Measurements from ENCODE around the gene PSAT1. TPM values are rescaled to one million over a fixed set of nuclear protein-coding genes. Genes with fewer than 3 reads are reported as not detected.

PSAT1 gene
- total RNA-seq, 1 experiment from 2014 or later, result 315 TPM

DNA sequence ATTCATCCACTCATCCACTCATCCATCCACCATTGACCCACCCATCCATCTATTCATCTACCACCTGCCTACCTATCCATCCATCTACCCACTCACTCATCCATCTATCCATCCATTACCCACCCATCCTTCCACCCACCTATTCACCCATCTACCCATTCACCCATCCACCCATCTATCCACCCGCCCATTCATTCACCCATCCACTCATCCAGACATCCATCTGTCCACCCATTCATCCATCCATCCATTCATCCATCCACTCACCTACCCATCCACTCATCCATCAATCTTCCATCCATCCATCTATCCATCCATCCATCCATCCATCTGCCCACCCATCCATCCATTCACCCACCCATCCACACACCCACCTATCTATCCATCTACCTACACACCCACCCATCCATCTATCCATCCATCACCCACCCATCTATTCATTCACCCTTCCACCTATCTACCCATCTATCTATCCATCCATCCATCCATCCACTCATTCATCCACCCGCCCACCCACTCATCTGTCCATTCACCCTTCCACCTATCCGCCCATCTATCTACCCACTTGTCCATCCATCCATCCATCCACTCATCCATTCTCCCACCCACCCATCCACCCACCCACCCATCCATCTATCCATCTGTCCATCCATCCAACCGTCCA is 23.2 kb downstream of the PSAT1 start:
- no peaks in the 10 kb centered on the region for H3K27me3 ChIP-seq (ENCODE audit: insufficient read depth, low read depth)
- TF ChIP-seq CTCF (conservative IDR thresholded peaks at IDR 0.05), result no peak
- no peaks in the 10 kb centered on the region for H3K9me3 ChIP-seq (ENCODE audit: insufficient read depth, low read depth)
- H3K4me2 ChIP-seq, result no peak overlapping the region
- H3K4me1 ChIP-seq (replicated peaks; ENCODE audit: insufficient read depth), result no peaks in the 10 kb centered on the region
- no peak overlapping the region for H3K27ac ChIP-seq
- ChIA-PET CTCF (no interaction called here), POLR2A (ENCODE audit: unreplicated experiment) (no interaction called here)
- no TSS peak for BruUV-seq (replicated peaks)
- intact Hi-C loops (cut with micrococcal nuclease; ENCODE audit: unreplicated experiment), result loop anchor here (10.0 kb wide), 1 partner anchor 55 kb away; no protein-coding TSS in a partner anchor
- H3K9me2 ChIP-seq (ENCODE audit: insufficient read depth), result no peaks in the 10 kb centered on the region
- no peaks in the 10 kb centered on the region for H3K79me2 ChIP-seq (ENCODE audit: low read depth)
- peaks cover 60% of the 10 kb centered on the region for H3K36me3 ChIP-seq (ENCODE audit: low read depth)
- peaks cover 80% of the 10 kb centered on the region for H4K20me1 ChIP-seq (ENCODE audit: insufficient read depth)
- DNase-seq, result no peak
- H2AFZ ChIP-seq, result no peak overlapping the region
- H3F3A ChIP-seq (ENCODE audit: insufficient read depth, low read depth), result peaks cover 13% of the 10 kb centered on the region; the same call in 1 of the 2 replicates
- H3K4me3 ChIP-seq, result no peak overlapping the region

GRCh38 chr9:78320875-78321496 is 24.1 kb downstream of the PSAT1 start:
- Histone ChIP-seq H3K27ac (no peak overlapping the region), H3K79me2 (ENCODE audit: low read depth) (no peaks in the 10 kb centered on the region), H3K36me3 (ENCODE audit: low read depth) (peaks cover 62% of the 10 kb centered on the region), H3K27me3 (ENCODE audit: insufficient read depth, low read depth) (no peaks in the 10 kb centered on the region), H3K4me2 (no peak overlapping the region), H4K20me1 (ENCODE audit: insufficient read depth) (peaks cover 80% of the 10 kb centered on the region), H3F3A (ENCODE audit: insufficient read depth, low read depth) (peaks cover 13% of the 10 kb centered on the region; the same call in 1 of the 2 replicates), H3K4me3 (no peak overlapping the region), H3K9me2 (ENCODE audit: insufficient read depth) (no peaks in the 10 kb centered on the region), H3K9me3 (ENCODE audit: insufficient read depth, low read depth) (no peaks in the 10 kb centered on the region), H2AFZ (no peak overlapping the region), H3K4me1 (replicated peaks; ENCODE audit: insufficient read depth) (no peaks in the 10 kb centered on the region)
- BruUV-seq (replicated peaks), result no TSS peak
- POLR2A ChIA-PET (ENCODE audit: unreplicated experiment), result no interaction called here
- CTCF ChIA-PET, result no interaction called here
- TF ChIP-seq CTCF (conservative IDR thresholded peaks at IDR 0.05), result no peak
- TF ChIP-seq EZH2 (IDR thresholded peaks at IDR 0.05; ENCODE audit: low read depth), result no peak
- intact Hi-C loops (cut with micrococcal nuclease; ENCODE audit: unreplicated experiment), result loop anchor here (10.0 kb wide), 1 partner anchor 56 kb away; no protein-coding TSS in a partner anchor
- no peak for DNase-seq

DNA sequence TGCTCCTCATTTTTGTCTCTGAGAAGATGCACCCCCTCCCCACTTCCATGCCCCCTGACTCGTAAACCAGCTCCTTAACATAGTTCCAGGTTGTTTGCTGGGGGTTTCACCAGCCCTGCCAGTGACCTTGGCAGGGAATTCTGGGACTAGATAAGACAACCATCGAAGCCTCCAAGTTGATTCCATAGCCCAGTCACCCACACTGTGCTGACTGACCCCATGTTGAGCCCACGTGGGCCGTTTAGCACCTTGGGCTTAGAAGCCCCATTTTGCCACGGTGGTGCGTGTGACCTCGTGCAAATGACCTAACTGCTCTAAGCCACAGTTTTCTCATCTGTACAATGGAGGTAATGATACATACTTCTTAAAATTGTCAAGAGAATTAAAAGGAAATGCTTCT is 24.6 kb downstream of the PSAT1 start:
- Histone ChIP-seq H3K79me2 (ENCODE audit: low read depth) (no peaks in the 10 kb centered on the region), H2AFZ (no peak overlapping the region), H3K4me2 (no peak overlapping the region), H3K9me2 (ENCODE audit: insufficient read depth) (no peaks in the 10 kb centered on the region), H3K4me1 (replicated peaks; ENCODE audit: insufficient read depth) (no peaks in the 10 kb centered on the region), H4K20me1 (ENCODE audit: insufficient read depth) (peaks cover 81% of the 10 kb centered on the region), H3K27me3 (ENCODE audit: insufficient read depth, low read depth) (no peaks in the 10 kb centered on the region), H3K36me3 (ENCODE audit: low read depth) (peaks cover 63% of the 10 kb centered on the region), H3K9me3 (ENCODE audit: insufficient read depth, low read depth) (no peaks in the 10 kb centered on the region), H3K4me3 (no peak overlapping the region), H3F3A (ENCODE audit: insufficient read depth, low read depth) (peaks cover 13% of the 10 kb centered on the region; the same call in 1 of the 2 replicates), H3K27ac (no peak overlapping the region)
- TF ChIP-seq EZH2 (IDR thresholded peaks at IDR 0.05; ENCODE audit: low read depth) (no peak), CTCF (conservative IDR thresholded peaks at IDR 0.05) (no peak)
- no peak for DNase-seq
- no TSS peak for BruUV-seq (replicated peaks)
- ChIA-PET POLR2A (ENCODE audit: unreplicated experiment) (no interaction called here), CTCF (no interaction called here)
- intact Hi-C loops (cut with micrococcal nuclease; ENCODE audit: unreplicated experiment), result loop anchor here (10.0 kb wide), 1 partner anchor 57 kb away; no protein-coding TSS in a partner anchor

All from PC-9 (cell line).